ENCODE results near the gene CEP170B. TPM values are rescaled to one million over a fixed set of nuclear protein-coding genes. Genes with fewer than 3 reads are reported as not detected.

CEP170B gene
- total and polyA plus RNA-seq, 2 of the 13 experiments (the other 11 are each of a cell fraction or from before 2014, with no cell fraction given): 4.3 to 8.8 TPM

GRCh38 chr14:104879201-104879982, 14.3 kb downstream of the CEP170B start (continued):
- TF ChIP-seq TEAD3 (CRISPR knock-in tag; optimal IDR thresholded peaks at IDR 0.05; ENCODE audit: borderline replicate concordance): no peak
- TF ChIP-seq ZSCAN22 (CRISPR knock-in tag; IDR thresholded peaks at IDR 0.05): no peak

GRCh38 chr14:104879983-104880565, 15.0 kb downstream of the CEP170B start:
- peaks cover 13 to 28% of the 10 kb centered on the region in 2 experiments; a peak in 4 of 5 replicates for H3K36me3 ChIP-seq (replicated peaks in 1 of 2; ENCODE audit: control insufficient read depth in 1 of 2, insufficient read depth in 2 of 2, low read length in 2 of 2)
- H4K20me1 ChIP-seq (ENCODE audit: insufficient read depth, low read length): peaks cover 5% of the 10 kb centered on the region; the same call in 1 of the 2 replicates
- H2AFZ ChIP-seq (ENCODE audit: low read length): no peak overlapping the region
- no peaks in the 10 kb centered on the region for H3K27me3 ChIP-seq (ENCODE audit: control insufficient read depth in 1 of 2, insufficient read depth in 2 of 2, low read length in 2 of 2)
- DNase-seq (ENCODE audit: low spot score) (no peak), FAIRE-seq (no peak), ATAC-seq (no peak)
- BruUV-seq (replicated peaks): no TSS peak
- ChIA-PET CTCF (ENCODE audit: low intra/inter-chr PET ratio, low total read pairs) (no interaction called here), POLR2A (no interaction called here)
- H3K79me2 ChIP-seq (ENCODE audit: insufficient read depth, low read length): no peaks in the 10 kb centered on the region
- no peak overlapping the region for H3K4me3 ChIP-seq (replicated peaks in 1 of 3; ENCODE audit: insufficient read depth in 1 of 3, low read depth in 2 of 3, low read length in 3 of 3)
- H3K9me3 ChIP-seq (ENCODE audit: low read length): no peaks in the 10 kb centered on the region
- no peak overlapping the region for H3K4me2 ChIP-seq (ENCODE audit: low read depth, low read length)
- in situ Hi-C loops (cut with HindIII; ENCODE audit: extremely low pct_ligation_motif_present, low pct_unique_long_range_greater_than_20kb): no loop called here
- 94% methylated on average over 3 of the region's 15 CpGs for WGBS (ENCODE audit: low lambda C conversion rate)
- H3K27ac ChIP-seq (ENCODE audit: extremely low read length, insufficient read depth, low read length): no peak overlapping the region
- TF ChIP-seq PLRG1 (conservative IDR thresholded peaks at IDR 0.05): no peak
- peak; percentile 37 for TF ChIP-seq AGO2 (optimal IDR thresholded peaks at IDR 0.05; ENCODE audit: low read depth, low read length)
- intact Hi-C loops (cut with micrococcal nuclease; ENCODE audit: unreplicated experiment): no loop called here
- no peaks in the 10 kb centered on the region for H3K4me1 ChIP-seq (ENCODE audit: insufficient read depth, low read length)
- no peak overlapping the region for H3K9ac ChIP-seq (ENCODE audit: insufficient read depth, low read depth, low read length)

- in situ Hi-C loops (cut with HindIII; ENCODE audit: extremely low pct_ligation_motif_present, low pct_unique_long_range_greater_than_20kb) (no loop called here), intact Hi-C loops (cut with micrococcal nuclease; ENCODE audit: unreplicated experiment) (no loop called here)
- Histone ChIP-seq H3K79me2 (ENCODE audit: insufficient read depth, low read length) (no peaks in the 10 kb centered on the region), H3K4me1 (ENCODE audit: insufficient read depth, low read length) (no peaks in the 10 kb centered on the region), H4K20me1 (ENCODE audit: insufficient read depth, low read length) (peaks cover 5% of the 10 kb centered on the region; the same call in 1 of the 2 replicates), H2AFZ (ENCODE audit: low read length) (no peak overlapping the region), H3K9ac (ENCODE audit: insufficient read depth, low read depth, low read length) (no peak overlapping the region), H3K36me3 (replicated peaks in 1 of 2; ENCODE audit: control insufficient read depth in 1 of 2, insufficient read depth in 2 of 2, low read length in 2 of 2) (peaks cover 15 to 34% of the 10 kb centered on the region in 2 experiments; a peak in 4 of 5 replicates), H3K4me2 (ENCODE audit: low read depth, low read length) (no peak overlapping the region), H3K27me3 (ENCODE audit: control insufficient read depth in 1 of 2, insufficient read depth in 2 of 2, low read length in 2 of 2) (no peaks in the 10 kb centered on the region), H3K27ac (ENCODE audit: extremely low read length, insufficient read depth, low read length) (no peak overlapping the region), H3K9me3 (ENCODE audit: low read length) (no peaks in the 10 kb centered on the region), H3K4me3 (replicated peaks in 1 of 3; ENCODE audit: insufficient read depth in 1 of 3, low read depth in 2 of 3, low read length in 3 of 3) (no peak overlapping the region)
- ChIA-PET POLR2A (no interaction called here), CTCF (ENCODE audit: low intra/inter-chr PET ratio, low total read pairs) (no interaction called here)
- WGBS (ENCODE audit: low lambda C conversion rate): 96% methylated on average over 7 of the region's 7 CpGs
- no peak for ATAC-seq
- BruUV-seq (replicated peaks): no TSS peak
- DNase-seq (ENCODE audit: low spot score): no peak
- no peak for FAIRE-seq
- TF ChIP-seq REXO4 (CRISPR knock-in tag; IDR thresholded peaks at IDR 0.05; ENCODE audit: borderline replicate concordance): no peak
Observed at GRCh38 chr14:104880584-104881210, 15.6 kb downstream of the CEP170B start.
